ENCODE results near the gene COA1.
A peak's percentile ranks its signal among the peaks of the same experiment; 100 is the strongest.
"Not testable (repeated sequence)": the region's sequence is repeated elsewhere in the genome, so short reads cannot be mapped to it uniquely, and the experiment has no call there.

COA1 gene

GRCh38 chr7:43686991-43687390, 42.3 kb downstream of the COA1 start:
- DNase-seq: no peak

DNA sequence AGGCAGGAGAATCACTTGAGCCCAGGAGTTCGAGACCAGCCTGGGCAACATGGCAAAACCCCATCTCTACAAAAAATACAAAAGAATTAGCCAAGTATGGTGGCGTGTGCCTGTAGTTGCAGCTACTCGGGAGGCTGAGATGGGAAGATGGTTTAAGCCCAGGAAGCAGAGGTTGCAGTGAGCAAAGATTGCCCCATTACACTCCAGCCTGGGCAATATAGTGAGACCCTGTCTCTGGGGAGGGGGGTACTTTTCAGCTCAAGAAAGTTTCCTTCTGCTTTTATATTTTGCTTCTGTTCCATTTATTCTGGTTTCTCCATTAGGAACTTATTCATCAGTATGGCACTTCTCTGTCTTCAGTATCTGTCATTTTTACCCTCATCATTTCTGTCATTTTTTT, 48.6 kb downstream of the COA1 start:
- DNase-seq: no peak

DNA sequence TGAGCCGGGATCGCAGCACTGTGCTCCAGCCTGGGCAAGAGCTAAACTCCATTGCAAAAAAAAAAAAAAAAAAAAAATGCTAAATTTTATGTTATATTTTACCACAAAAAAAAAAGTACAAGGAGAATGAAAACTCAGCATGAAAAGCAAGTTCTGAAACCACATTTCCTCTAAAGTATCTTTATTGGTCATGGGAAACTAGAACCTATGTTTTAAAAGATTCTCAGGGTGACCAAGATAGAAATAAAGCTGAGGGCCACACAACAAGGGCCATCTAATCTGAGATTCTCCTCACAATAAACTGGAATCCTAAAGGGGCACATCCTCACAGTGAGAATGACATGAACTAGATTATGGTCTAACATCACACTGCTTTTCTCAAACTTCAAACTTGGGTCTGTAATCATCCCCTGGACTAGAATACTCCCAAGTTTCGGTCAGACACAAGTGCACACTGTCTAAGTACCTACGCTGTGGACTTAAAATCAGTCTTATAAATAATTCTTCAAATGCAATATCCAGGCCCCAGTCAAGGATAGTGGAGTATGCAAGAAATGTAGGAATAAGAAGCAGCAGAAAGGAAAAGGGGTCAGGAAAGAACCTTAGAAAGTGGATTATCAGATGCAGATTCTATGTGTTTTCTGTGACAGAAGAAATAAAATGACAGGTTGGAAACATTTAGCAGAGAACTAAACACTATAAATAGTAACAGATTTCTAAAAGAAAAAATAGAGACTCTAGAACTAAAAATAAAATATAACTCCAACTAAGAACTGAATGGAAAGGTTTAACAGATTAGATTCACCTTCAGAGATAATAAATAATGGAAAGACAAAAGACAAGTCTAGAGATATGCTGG, 49.9 kb downstream of the COA1 start:
- no peak for DNase-seq

GRCh38 chr7:43678315-43678714, 51.0 kb downstream of the COA1 start:
- no peak for DNase-seq

GRCh38 chr7:43677864-43678263, 51.5 kb downstream of the COA1 start:
- no peak for DNase-seq

- no peak for DNase-seq
These were observed 54.5 kb downstream of the COA1 start for GRCh38 chr7:43674559-43675436.

DNA sequence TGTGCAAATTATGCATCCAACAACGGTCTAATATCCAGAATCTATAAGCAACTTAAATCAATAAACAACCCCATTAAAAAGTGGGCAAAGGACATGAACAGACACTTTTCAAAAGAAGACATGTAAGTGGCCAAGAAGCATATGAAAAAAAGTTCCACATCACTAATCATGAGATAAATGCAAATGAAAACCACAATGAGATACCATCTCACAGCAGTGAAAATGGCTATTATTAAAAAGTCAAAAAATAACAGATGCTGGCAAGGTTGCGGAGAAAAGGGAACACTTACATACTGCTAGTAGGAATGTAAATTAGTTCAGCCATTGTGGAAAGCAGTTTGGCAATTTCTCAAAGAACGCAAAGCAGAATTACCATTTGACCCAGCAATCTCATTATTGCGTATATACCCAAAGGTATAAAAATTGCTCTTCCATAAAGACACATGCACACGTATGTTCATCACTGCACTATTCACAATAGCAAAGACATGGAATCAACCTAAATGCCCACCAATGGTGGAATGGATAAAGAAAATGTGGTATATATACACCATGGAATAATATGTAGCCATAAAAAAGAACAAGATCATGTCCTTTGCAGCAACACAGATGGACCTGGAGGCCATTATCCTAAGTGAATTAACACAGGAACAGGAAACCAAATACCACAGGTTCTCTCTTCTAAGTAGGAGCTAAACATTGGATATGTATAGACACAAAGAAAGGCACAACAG, 55.9 kb downstream of the COA1 start:
- DNase-seq: not testable (repeated sequence)

DNA sequence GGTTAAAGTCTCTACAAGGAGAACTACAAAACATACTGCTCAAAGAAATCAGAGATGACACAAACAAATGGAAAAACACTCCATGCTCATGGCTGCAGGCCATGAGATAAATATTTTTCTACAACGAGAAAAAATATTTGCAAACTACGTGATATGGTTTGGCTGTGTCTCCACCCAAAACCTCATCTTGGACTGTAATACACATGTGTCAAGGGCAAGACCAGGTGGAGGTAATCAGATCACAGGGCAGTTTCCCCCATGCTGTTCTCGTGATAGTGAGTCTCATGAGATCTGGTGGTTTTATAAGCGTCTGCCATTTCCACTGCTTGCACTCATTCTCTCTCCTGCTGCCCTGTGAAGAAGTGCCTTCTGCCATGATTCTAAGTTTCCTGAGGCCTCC, 57.8 kb downstream of the COA1 start:
- DNase-seq: no peak

- DNase-seq: no peak
These were observed 59.8 kb downstream of the COA1 start for GRCh38 chr7:43669286-43670081.

DNA sequence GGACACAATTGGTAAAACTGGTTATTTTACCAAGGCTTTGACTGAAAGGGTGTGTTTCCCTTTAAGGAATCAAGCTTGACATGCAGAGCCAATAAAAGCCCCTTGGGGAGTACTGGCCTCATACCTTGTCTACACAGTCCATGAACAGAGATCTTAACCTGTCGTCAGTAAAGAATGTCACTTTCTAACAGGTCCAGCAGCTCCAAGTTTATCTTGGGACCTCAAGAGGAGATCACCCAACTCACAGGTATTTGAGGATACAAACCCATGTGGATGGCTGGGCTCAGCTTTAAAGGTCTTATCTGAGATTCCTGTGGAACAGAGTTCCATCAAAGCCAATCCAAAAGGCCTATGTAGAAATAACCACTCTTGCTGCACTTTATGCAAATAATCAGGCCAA, 61.3 kb downstream of the COA1 start:
- no peak for DNase-seq

GRCh38 chr7:43666938-43667337, 62.4 kb downstream of the COA1 start:
- DNase-seq: no peak

DNA sequence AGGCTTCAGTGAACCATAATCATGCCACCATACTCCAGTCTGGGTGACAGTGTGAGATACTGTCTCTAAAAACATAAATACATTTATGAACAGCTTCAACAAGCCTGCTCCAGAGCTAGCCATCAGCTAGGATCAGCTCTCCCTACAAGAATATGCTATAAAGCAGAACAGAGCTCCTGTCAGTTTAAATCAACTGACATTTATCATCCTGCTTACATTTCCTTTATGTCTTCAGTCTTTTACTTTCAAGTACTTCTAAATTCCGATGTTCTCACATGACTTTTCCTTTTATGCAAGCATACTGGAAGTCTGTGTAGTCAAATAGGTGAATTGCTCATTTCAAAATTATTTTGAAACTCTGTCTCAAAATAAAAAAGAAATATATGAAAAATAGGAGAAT, 64.6 kb downstream of the COA1 start:
- DNase-seq: no peak

DNA sequence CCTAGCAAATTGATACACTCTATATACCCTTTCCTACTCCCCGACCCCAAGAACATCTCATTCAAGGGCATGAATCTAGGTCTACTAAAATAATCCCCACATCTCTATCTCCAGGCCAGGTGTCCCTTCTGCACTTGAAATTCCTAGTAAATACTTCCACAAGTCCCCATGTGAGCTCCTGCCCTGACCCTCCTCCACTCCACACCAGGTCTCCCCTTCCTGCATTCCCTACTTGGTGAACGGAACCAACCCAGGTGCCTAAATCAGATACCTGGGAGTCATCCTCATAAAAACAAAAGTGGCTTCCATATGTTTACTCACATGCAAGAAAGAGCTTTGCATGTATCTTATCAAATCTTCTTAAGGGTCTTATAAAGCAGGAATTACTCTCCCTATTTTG, 69.2 kb downstream of the COA1 start:
- peak; percentile 34 for DNase-seq

- DNase-seq: no peak
These were observed 69.8 kb downstream of the COA1 start for GRCh38 chr7:43659549-43659896.

GRCh38 chr7:43658718-43659548, 70.4 kb downstream of the COA1 start:
- DNase-seq: no peak

- DNase-seq: no peak
These were observed 72.3 kb downstream of the COA1 start for GRCh38 chr7:43656997-43657396.

GRCh38 chr7:43655584-43655983, 73.7 kb downstream of the COA1 start:
- DNase-seq: no peak

DNA sequence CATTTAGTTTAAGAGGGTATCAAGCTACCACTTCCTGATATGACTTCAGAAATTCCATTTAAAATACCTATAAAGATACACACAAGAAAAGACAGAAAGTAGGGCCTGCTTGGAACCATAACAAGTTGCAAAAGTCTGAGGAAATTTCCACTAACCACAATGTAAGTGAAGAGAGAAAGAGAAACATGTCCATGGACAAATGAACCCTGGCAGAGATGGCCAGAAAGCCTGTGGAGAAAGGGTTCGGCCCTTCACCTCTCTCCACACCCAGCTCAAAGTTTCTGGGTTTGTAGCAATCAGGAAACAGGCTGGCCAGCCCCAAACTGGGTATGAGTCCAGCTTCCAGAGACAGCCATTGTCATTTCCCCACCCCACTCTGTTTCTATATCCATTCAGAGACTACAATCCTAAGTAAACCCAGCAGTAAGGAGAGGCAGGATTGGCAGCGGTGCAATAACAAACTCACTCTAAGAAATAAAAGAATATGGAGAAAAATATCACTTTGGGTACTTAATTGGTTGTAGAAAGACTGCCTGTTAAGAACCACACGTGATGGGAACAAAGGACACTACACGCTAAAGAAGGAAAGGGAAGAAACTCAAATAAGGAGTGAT, 75.3 kb downstream of the COA1 start:
- DNase-seq: no peak

DNA sequence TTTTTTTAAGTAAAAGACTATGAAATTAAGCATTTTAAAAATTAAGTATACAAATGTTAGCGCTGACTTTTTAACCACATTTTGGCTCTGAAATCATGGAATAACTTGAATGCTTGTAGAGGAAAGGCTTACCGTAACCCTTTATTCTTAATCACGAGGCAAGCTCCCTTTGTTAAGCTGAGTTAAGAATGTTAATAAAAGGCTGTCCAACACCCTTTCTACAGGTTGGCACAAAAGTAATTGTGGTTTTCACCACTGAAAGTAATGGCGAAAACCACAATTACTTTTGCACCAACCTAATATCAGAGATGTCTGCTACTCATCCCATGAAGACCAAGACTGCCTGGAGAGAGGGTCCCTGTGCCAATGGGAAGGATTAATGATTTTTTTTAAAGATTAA, 75.9 kb downstream of the COA1 start:
- DNase-seq: no peak

GRCh38 chr7:43652364-43652763, 77.0 kb downstream of the COA1 start:
- no peak for DNase-seq

- DNase-seq: no peak
These were observed 78.8 kb downstream of the COA1 start for GRCh38 chr7:43650457-43651052.
